HEK293 (cell line): Measurements from ENCODE around the gene COX19.
"Not testable (repeated sequence)": the region's sequence is repeated elsewhere in the genome, so short reads cannot be mapped to it uniquely, and the experiment has no call there.

Experiments used
- CTCF ChIA-PET: fragments of 350-600 bp; formaldehyde crosslinking; extraction: SDS; loops from one replicate; lab custom pipeline; 2021; ENCODE audit warnings: antibody characterized with exemption; lab: Yijun Ruan, JAX
- POLR2A ChIA-PET: fragments of 300-600 bp; formaldehyde crosslinking; extraction: SDS; loops from one replicate; lab custom pipeline; 2020; ENCODE audit warnings: antibody characterized with exemption, inconsistent platforms; lab: Yijun Ruan, JAX
- H3K27ac ChIP-seq: fragments of 200-500 bp; sonication (Bioruptor generic); 2 replicates; pipeline ENCODE4 v1.5.1; 2014; ENCODE audit warnings: low read depth, low read length, control low read depth, inconsistent platforms; ENCODE audit errors: extremely low read depth
- H3K36me3 ChIP-seq, 2 experiments: fragments of 200-500 bp in 1 of 2; sonication (Bioruptor generic) in 1 of 2; 1 replicate in 1 of 2; 2 replicates in 1 of 2; pipeline ENCODE4 v1.5.1; 2014 to 2017; ENCODE audit warnings: inconsistent platforms in 2 of 2, low read length in 2 of 2; ENCODE audit not compliant: control insufficient read depth in 2 of 2, insufficient read depth in 1 of 2
- H3K4me1 ChIP-seq: fragments of 200-500 bp; sonication (Bioruptor generic); 2 replicates; pipeline ENCODE4 v1.5.1; 2014; ENCODE audit warnings: mild to moderate bottlenecking, low read length, inconsistent platforms; ENCODE audit not compliant: control insufficient read depth, insufficient read depth
- H3K4me3 ChIP-seq: 2 replicates; pipeline ENCODE4 v1.5.1; 2011; ENCODE audit warnings: low read depth, mild to moderate bottlenecking, control low read depth, low read length, moderate library complexity
- H3K9me3 ChIP-seq: fragments of 200-500 bp; sonication (Bioruptor generic); 2 replicates; pipeline ENCODE4 v1.5.1; 2014; ENCODE audit warnings: low read depth, low read length, inconsistent platforms; ENCODE audit not compliant: control insufficient read depth, insufficient read depth
- KLF1 ChIP-seq: fragments of 450-650 bp; formaldehyde crosslinking; IDR thresholded peaks from 2 replicates; pipeline ENCODE4 v1.5.1; 2016; ENCODE audit warnings: missing biosample characterization, missing genetic modification characterization
- SALL2 ChIP-seq: fragments of 450-650 bp; formaldehyde crosslinking; IDR thresholded peaks from 2 replicates; pipeline ENCODE4 v1.5.0; 2017; ENCODE audit warnings: missing biosample characterization, mild to moderate bottlenecking, missing genetic modification characterization, borderline replicate concordance
- ZFHX2 ChIP-seq: fragments of 450-650 bp; formaldehyde crosslinking; conservative IDR thresholded peaks from 2 replicates; pipeline ENCODE4 v1.5.1; 2016; ENCODE audit warnings: missing biosample characterization, missing genetic modification characterization
- ZFP69B ChIP-seq: fragments of 450-650 bp; formaldehyde crosslinking; IDR thresholded peaks from 2 replicates; pipeline ENCODE4 v1.5.1; 2016; ENCODE audit warnings: missing biosample characterization, missing genetic modification characterization
- ZNF133 ChIP-seq: fragments of 450-650 bp; formaldehyde crosslinking; IDR thresholded peaks from 2 replicates; pipeline ENCODE4 v1.5.1; 2016; ENCODE audit warnings: missing biosample characterization, missing genetic modification characterization
- ZNF174 ChIP-seq: fragments of 450-650 bp; formaldehyde crosslinking; IDR thresholded peaks from 2 replicates; pipeline ENCODE4 v1.5.0; 2017; ENCODE audit warnings: missing biosample characterization, mild to moderate bottlenecking, missing genetic modification characterization
- ZNF19 ChIP-seq: fragments of 450-650 bp; formaldehyde crosslinking; IDR thresholded peaks from 2 replicates; pipeline ENCODE4; 2016; ENCODE audit warnings: missing biosample characterization, missing genetic modification characterization, low read depth
- ZNF202 ChIP-seq: fragments of 450-650 bp; formaldehyde crosslinking; IDR thresholded peaks from 2 replicates; pipeline ENCODE4 v1.5.1; 2016; ENCODE audit warnings: missing biosample characterization, missing genetic modification characterization, borderline replicate concordance
- ZNF416 ChIP-seq: fragments of 450-650 bp; formaldehyde crosslinking; IDR thresholded peaks from 2 replicates; pipeline ENCODE4 v1.5.1; 2016; ENCODE audit warnings: missing biosample characterization, missing genetic modification characterization
- ZNF530 ChIP-seq: fragments of 450-650 bp; formaldehyde crosslinking; IDR thresholded peaks from 2 replicates; pipeline ENCODE4 v1.5.1; 2016; ENCODE audit warnings: low read depth, missing biosample characterization, missing genetic modification characterization
- ZNF624 ChIP-seq: fragments of 450-650 bp; formaldehyde crosslinking; IDR thresholded peaks from 2 replicates; pipeline ENCODE4 v1.5.1; 2017; ENCODE audit warnings: missing biosample characterization, missing genetic modification characterization
- TF ChIP-seq, protein P1 (sequence below): sonication (generic); formaldehyde crosslinking; IDR thresholded peaks from 2 replicates; pipeline ENCODE4 v1.8.1; 2022; ENCODE audit warnings: mild to moderate bottlenecking, moderate library complexity, missing genetic modification reagents
- TF ChIP-seq, protein P2 (sequence below): fragments of 450-650 bp; formaldehyde crosslinking; IDR thresholded peaks from 2 replicates; pipeline ENCODE4; 2016; ENCODE audit warnings: missing biosample characterization, missing genetic modification characterization

COX19 gene

GRCh38 chr7:1007901-1008300 is 32.6 kb upstream of the COX19 start:
- no peak for TF ChIP-seq ZFP69B (tag by site-specific recombination)
- no peak for TF ChIP-seq ZNF416
- peak; percentile 71; the same call in 1 of the 2 replicates for TF ChIP-seq KLF1 (tag by site-specific recombination)
- TF ChIP-seq ZNF624: no peak
- TF ChIP-seq ZNF530 (tag by site-specific recombination): no peak
- TF ChIP-seq ZNF174 (tag by site-specific recombination): no peak
- TF ChIP-seq, all 188 proteins: peak for 1
- H3K27ac ChIP-seq: no peak overlapping the region
- ChIA-PET POLR2A (no interaction called here), CTCF (no interaction called here)
- peaks cover 0 to 12% of the 10 kb centered on the region in 2 experiments; a peak in 1 of 3 replicates for H3K36me3 ChIP-seq
- no peak overlapping the region for H3K4me3 ChIP-seq
- H3K9me3 ChIP-seq: no peaks in the 10 kb centered on the region
- no peaks in the 10 kb centered on the region for H3K4me1 ChIP-seq

DNA sequence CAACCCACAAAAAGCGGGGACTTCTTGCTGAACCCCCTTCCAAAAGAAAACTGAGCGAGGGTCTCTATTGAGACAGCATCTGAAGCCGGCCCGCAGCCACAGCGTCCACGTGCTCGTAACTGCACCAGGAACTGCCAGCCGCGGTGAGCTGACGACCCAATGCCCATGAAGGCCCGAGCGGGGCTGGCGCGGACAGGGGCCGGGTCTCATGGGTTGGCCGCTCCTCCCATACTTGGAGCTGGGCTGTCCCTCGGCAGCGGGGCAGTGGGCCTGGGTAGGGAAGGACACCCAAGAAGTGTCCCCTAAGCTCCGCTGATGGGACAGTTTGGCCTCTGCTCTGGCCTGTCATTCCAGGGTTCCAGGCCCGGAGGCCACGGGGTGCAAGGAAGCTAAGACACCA is 30.0 kb upstream of the COX19 start:
- CTCF ChIA-PET: interaction anchor here (0.6 to 1.9 kb wide), 4 partner anchors 12 to 171 kb away, joined by 3 to 11 read pairs (median 6); no protein-coding TSS in a partner anchor
- TF ChIP-seq ZNF133 (tag by site-specific recombination) (no peak), ZNF624 (no peak), ZNF19 (tag by site-specific recombination) (no peak), ZNF202 (no peak)
- TF ChIP-seq, protein P1, sequence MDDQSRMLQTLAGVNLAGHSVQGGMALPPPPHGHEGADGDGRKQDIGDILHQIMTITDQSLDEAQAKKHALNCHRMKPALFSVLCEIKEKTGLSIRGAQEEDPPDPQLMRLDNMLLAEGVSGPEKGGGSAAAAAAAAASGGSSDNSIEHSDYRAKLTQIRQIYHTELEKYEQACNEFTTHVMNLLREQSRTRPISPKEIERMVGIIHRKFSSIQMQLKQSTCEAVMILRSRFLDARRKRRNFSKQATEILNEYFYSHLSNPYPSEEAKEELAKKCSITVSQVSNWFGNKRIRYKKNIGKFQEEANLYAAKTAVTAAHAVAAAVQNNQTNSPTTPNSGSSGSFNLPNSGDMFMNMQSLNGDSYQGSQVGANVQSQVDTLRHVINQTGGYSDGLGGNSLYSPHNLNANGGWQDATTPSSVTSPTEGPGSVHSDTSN (CRISPR knock-in tag): no peak
- TF ChIP-seq, all 188 proteins: peak for 0
- Histone ChIP-seq H3K4me1 (no peaks in the 10 kb centered on the region), H3K36me3 (peaks cover 0 to 12% of the 10 kb centered on the region in 2 experiments; a peak in 1 of 3 replicates), H3K9me3 (no peaks in the 10 kb centered on the region), H3K4me3 (no peak overlapping the region), H3K27ac (no peak overlapping the region)
- POLR2A ChIA-PET: no interaction called here

DNA sequence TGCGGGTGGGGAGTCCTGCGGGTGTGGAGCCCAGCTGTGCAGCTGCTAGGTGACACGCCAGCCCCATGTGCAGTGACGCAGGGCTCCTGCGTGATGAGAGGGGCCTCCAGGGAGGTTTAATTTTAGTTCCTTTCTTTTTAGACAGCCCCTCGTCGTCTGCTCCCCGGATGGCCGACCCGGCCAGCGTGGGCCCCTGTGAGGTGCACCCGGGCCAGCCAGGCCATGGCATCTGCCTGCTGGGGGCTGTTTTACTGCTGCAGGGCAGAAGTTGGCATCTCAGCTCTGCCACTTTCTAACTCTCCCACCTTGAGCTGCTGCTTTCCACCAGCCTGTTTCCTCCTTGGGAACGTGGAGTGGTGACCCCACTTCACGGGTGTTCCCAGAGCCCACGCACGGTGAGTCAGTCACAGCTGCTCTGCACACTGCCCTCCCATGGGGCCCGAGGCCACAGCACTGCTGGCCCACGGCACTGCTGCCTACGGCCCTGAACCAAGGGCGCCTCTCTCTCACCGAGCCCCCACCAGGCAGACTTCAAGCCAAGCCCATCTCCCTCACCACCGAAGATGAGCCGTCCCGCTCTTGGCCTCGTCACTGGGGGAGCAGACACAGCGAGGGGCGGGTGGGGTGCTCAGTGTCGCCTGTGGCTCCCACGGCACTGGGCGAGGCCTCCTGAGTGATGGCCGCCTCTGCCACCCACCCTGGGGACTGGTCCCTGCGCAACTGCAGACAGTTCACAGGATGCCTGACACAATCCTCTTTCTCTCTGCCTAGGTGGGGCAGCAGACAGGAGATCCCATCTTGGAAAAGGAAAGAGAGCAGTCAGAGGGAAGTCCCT is 28.9 kb upstream of the COX19 start:
- H3K4me3 ChIP-seq: no peak overlapping the region
- H3K27ac ChIP-seq: no peak overlapping the region
- H3K4me1 ChIP-seq: no peaks in the 10 kb centered on the region
- H3K36me3 ChIP-seq: peaks cover 0 to 11% of the 10 kb centered on the region in 2 experiments; a peak in 1 of 3 replicates
- CTCF ChIA-PET: interaction anchor here (1.6 to 1.9 kb wide), 2 partner anchors 11 to 61 kb away, joined by 9 to 11 read pairs; no protein-coding TSS in a partner anchor
- POLR2A ChIA-PET: no interaction called here
- no peaks in the 10 kb centered on the region for H3K9me3 ChIP-seq
- TF ChIP-seq SALL2 (tag by site-specific recombination) (no peak), ZFHX2 (tag by site-specific recombination) (peak; percentile 51)
- TF ChIP-seq, protein P2, sequence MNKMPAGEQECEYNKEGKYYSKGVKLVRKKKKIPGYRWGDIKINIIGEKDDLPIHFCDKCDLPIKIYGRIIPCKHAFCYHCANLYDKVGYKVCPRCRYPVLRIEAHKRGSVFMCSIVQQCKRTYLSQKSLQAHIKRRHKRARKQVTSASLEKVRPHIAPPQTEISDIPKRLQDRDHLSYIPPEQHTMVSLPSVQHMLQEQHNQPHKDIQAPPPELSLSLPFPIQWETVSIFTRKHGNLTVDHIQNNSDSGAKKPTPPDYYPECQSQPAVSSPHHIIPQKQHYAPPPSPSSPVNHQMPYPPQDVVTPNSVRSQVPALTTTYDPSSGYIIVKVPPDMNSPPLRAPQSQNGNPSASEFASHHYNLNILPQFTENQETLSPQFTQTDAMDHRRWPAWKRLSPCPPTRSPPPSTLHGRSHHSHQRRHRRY (tag by site-specific recombination): no peak

- not testable (repeated sequence) for H3K4me1 ChIP-seq
Measured at GRCh38 chr7:1002445-1002844, 27.1 kb upstream of the COX19 start.

GRCh38 chr7:1002026-1002425 is 26.7 kb upstream of the COX19 start:
- H3K27ac ChIP-seq, H3K4me1 ChIP-seq, H3K9me3 ChIP-seq, H3K36me3 ChIP-seq, H3K4me3 ChIP-seq, POLR2A ChIA-PET, CTCF ChIA-PET: not testable (repeated sequence)

More at GRCh38 chr7:1002445-1002844, 27.1 kb upstream of the COX19 start:
- CTCF ChIA-PET, H3K9me3 ChIP-seq, H3K36me3 ChIP-seq, POLR2A ChIA-PET, H3K4me3 ChIP-seq, H3K27ac ChIP-seq: not testable (repeated sequence)
